ENCODE results near the gene CDH1. TPM values are rescaled to one million over a fixed set of nuclear protein-coding genes. Genes with fewer than 3 reads are reported as not detected.

The CDH1 gene
- total RNA-seq, 1 donor from 2014 or later, result 0.93 TPM

GRCh38 chr16:68759062-68759461, 22.0 kb downstream of the CDH1 start:
- intact Hi-C loops (cut with micrococcal nuclease), result no loop called here

- intact Hi-C loops (cut with micrococcal nuclease), result no loop called here
Observed at GRCh38 chr16:68760671-68761275, 23.7 kb downstream of the CDH1 start.

- intact Hi-C loops (cut with micrococcal nuclease), result no loop called here
Observed at GRCh38 chr16:68762996-68763756, 26.1 kb downstream of the CDH1 start.

- intact Hi-C loops (cut with micrococcal nuclease), result loop anchor here (1.0 kb wide), 2 partner anchors 9 to 11 kb away; no protein-coding TSS in a partner anchor
Observed at GRCh38 chr16:68764862-68765261, 27.8 kb downstream of the CDH1 start.

- intact Hi-C loops (cut with micrococcal nuclease), result no loop called here
Observed at GRCh38 chr16:68767581-68767980, 30.5 kb downstream of the CDH1 start.

GRCh38 chr16:68768175-68768574, 31.1 kb downstream of the CDH1 start:
- intact Hi-C loops (cut with micrococcal nuclease), result no loop called here

- intact Hi-C loops (cut with micrococcal nuclease), result no loop called here
Observed at GRCh38 chr16:68768771-68769170, 31.7 kb downstream of the CDH1 start.

- intact Hi-C loops (cut with micrococcal nuclease), result no loop called here
Observed at GRCh38 chr16:68770671-68771070, 33.6 kb downstream of the CDH1 start.

- intact Hi-C loops (cut with micrococcal nuclease), result no loop called here
Observed at GRCh38 chr16:68772030-68772681, 35.1 kb downstream of the CDH1 start.

GRCh38 chr16:68772871-68773270, 35.8 kb downstream of the CDH1 start:
- intact Hi-C loops (cut with micrococcal nuclease), result no loop called here

GRCh38 chr16:68774982-68775634, 38.0 kb downstream of the CDH1 start:
- intact Hi-C loops (cut with micrococcal nuclease), result no loop called here

- intact Hi-C loops (cut with micrococcal nuclease), result loop anchor here (1.0 kb wide), 2 partner anchors 13 to 21 kb away; no protein-coding TSS in a partner anchor
Observed at GRCh38 chr16:68776821-68777485, 39.9 kb downstream of the CDH1 start.

- intact Hi-C loops (cut with micrococcal nuclease), result no loop called here
Observed at GRCh38 chr16:68778551-68779231, 41.6 kb downstream of the CDH1 start.

GRCh38 chr16:68779891-68780290, 42.8 kb downstream of the CDH1 start:
- intact Hi-C loops (cut with micrococcal nuclease), result no loop called here

GRCh38 chr16:68781784-68782183, 44.7 kb downstream of the CDH1 start:
- intact Hi-C loops (cut with micrococcal nuclease), result no loop called here

GRCh38 chr16:68782198-68783174, 45.4 kb downstream of the CDH1 start:
- intact Hi-C loops (cut with micrococcal nuclease), result no loop called here

- intact Hi-C loops (cut with micrococcal nuclease), result no loop called here
Observed at GRCh38 chr16:68784226-68784625, 47.1 kb downstream of the CDH1 start.

GRCh38 chr16:68784721-68785120, 47.6 kb downstream of the CDH1 start:
- intact Hi-C loops (cut with micrococcal nuclease), result no loop called here

- intact Hi-C loops (cut with micrococcal nuclease), result no loop called here
Observed at GRCh38 chr16:68785715-68786114, 48.6 kb downstream of the CDH1 start.

All from T-helper 1 cell treated with Interleukin-12 subunit alpha and Interleukin-12 subunit beta and Interleukin-4 antibody, amounts not matched to agents 30 ng/mL and 1 ng/mL, for 36 hours (primary cell).